OCI-LY1 (cell line): Measurements from ENCODE around the gene PRKG1.

Source experiments
- H2AFZ ChIP-seq: fragments of 200-600 bp; sonication (generic), shearing (Covaris generic); 2 replicates; pipeline ENCODE4 v1.6.0; 2014; ENCODE audit warnings: antibody characterized with exemption, mild to moderate bottlenecking, low read length
- H3F3A ChIP-seq: fragments of 200-600 bp; sonication (generic), shearing (Covaris generic); 2 replicates; pipeline ENCODE4 v1.6.0; 2014; ENCODE audit warnings: mild to moderate bottlenecking, antibody characterized with exemption, low read length, moderate library complexity; ENCODE audit not compliant: insufficient read depth
- H3K27ac ChIP-seq: fragments of 200-600 bp; sonication (generic); 2 replicates; pipeline ENCODE4 v1.5.1; 2014; ENCODE audit warnings: low read length, mixed run types, mild to moderate bottlenecking, low read depth; ENCODE audit not compliant: poor library complexity, severe bottlenecking
- H3K27me3 ChIP-seq: fragments of 200-600 bp; sonication (generic); 2 replicates; pipeline ENCODE4 v1.6.0; 2014; ENCODE audit warnings: antibody characterized with exemption, mild to moderate bottlenecking, low read length, moderate library complexity; ENCODE audit not compliant: insufficient read depth
- H3K36me3 ChIP-seq: fragments of 200-600 bp; sonication (generic); 2 replicates; pipeline ENCODE4 v1.6.1; 2014; ENCODE audit warnings: mild to moderate bottlenecking, antibody characterized with exemption, low read length, moderate library complexity, mixed read lengths; ENCODE audit not compliant: insufficient read depth
- H3K4me1 ChIP-seq: fragments of 200-600 bp; sonication (generic); 2 replicates; pipeline ENCODE4 v1.5.1; 2014; ENCODE audit warnings: mild to moderate bottlenecking, low read length, moderate library complexity; ENCODE audit not compliant: insufficient read depth, severe bottlenecking
- H3K4me2 ChIP-seq: fragments of 200-600 bp; sonication (generic), shearing (Covaris generic); 2 replicates; pipeline ENCODE4 v1.6.1; 2014; ENCODE audit warnings: low read length
- H3K4me3 ChIP-seq: fragments of 200-600 bp; sonication (generic); 2 replicates; pipeline ENCODE4 v1.5.1; 2014; ENCODE audit warnings: low read length, low read depth, mild to moderate bottlenecking, mixed read lengths; ENCODE audit not compliant: poor library complexity, severe bottlenecking
- H3K79me2 ChIP-seq: fragments of 200-600 bp; shearing (Covaris generic); 2 replicates; pipeline ENCODE4 v1.6.1; 2016; ENCODE audit warnings: mixed run types, low read length, mixed read lengths; ENCODE audit not compliant: insufficient read depth
- H3K9ac ChIP-seq: fragments of 200-600 bp; sonication (generic), shearing (Covaris generic); 2 replicates; pipeline ENCODE4 v1.6.1; 2014; ENCODE audit warnings: mild to moderate bottlenecking, low read length, mixed read lengths
- H3K9me2 ChIP-seq: fragments of 200-600 bp; sonication (generic), shearing (Covaris generic); 2 replicates; pipeline ENCODE4 v1.6.1; 2014; ENCODE audit warnings: low read depth, mild to moderate bottlenecking, low read length, mixed read lengths
- H3K9me3 ChIP-seq: fragments of 200-600 bp; shearing (Covaris generic); 2 replicates; pipeline ENCODE4 v1.6.1; 2014; ENCODE audit warnings: low read length, mixed read lengths
- H4K20me1 ChIP-seq: fragments of 200-600 bp; sonication (generic), shearing (Covaris generic); 2 replicates; pipeline ENCODE4 v1.6.0; 2016; ENCODE audit warnings: mild to moderate bottlenecking, low read length; ENCODE audit not compliant: insufficient read depth
- EZH2 ChIP-seq: fragments of 200-600 bp; sonication (generic), shearing (Covaris generic); IDR thresholded peaks from 2 replicates; pipeline ENCODE4 v1.8.0; 2017; ENCODE audit warnings: borderline replicate concordance, mixed run types, mild to moderate bottlenecking, antibody characterized with exemption, low read length, moderate library complexity, mixed read lengths
- TF ChIP-seq, protein P1 (sequence below): fragments of 200-600 bp; sonication (generic), shearing (Covaris generic); IDR thresholded peaks from 2 replicates; pipeline ENCODE4 v1.5.1; 2017; ENCODE audit warnings: mild to moderate bottlenecking, antibody characterized with exemption, low read length, moderate library complexity, mixed read lengths

The PRKG1 gene

DNA sequence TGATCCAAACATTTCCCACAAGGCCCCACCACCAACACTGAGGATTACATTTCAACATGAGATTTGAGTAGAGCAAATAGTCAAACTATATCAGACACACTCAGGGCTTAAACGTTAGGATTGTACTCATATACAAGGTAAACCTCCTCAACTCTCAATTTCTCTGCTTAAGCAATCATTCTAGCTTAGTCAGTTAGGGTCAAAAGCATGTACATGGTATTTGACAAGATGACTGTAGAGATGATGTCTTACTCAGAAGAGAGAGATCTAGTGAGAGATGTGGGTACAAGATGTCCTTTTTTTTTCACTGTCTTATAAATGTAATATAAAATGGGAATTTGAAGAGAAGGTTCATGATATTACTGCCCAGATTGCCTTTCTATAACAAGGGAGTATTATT, 270.1 kb downstream of the PRKG1 start:
- no peak overlapping the region for H2AFZ ChIP-seq
- H3K4me2 ChIP-seq = no peak overlapping the region
- H3K36me3 ChIP-seq = no peaks in the 10 kb centered on the region
- TF ChIP-seq, protein P1, sequence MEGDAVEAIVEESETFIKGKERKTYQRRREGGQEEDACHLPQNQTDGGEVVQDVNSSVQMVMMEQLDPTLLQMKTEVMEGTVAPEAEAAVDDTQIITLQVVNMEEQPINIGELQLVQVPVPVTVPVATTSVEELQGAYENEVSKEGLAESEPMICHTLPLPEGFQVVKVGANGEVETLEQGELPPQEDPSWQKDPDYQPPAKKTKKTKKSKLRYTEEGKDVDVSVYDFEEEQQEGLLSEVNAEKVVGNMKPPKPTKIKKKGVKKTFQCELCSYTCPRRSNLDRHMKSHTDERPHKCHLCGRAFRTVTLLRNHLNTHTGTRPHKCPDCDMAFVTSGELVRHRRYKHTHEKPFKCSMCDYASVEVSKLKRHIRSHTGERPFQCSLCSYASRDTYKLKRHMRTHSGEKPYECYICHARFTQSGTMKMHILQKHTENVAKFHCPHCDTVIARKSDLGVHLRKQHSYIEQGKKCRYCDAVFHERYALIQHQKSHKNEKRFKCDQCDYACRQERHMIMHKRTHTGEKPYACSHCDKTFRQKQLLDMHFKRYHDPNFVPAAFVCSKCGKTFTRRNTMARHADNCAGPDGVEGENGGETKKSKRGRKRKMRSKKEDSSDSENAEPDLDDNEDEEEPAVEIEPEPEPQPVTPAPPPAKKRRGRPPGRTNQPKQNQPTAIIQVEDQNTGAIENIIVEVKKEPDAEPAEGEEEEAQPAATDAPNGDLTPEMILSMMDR = no peak
- no peak for TF ChIP-seq EZH2
- H3K27me3 ChIP-seq = no peaks in the 10 kb centered on the region
- no peaks in the 10 kb centered on the region for H4K20me1 ChIP-seq
- H3F3A ChIP-seq = no peaks in the 10 kb centered on the region
- no peaks in the 10 kb centered on the region for H3K9me2 ChIP-seq
- H3K27ac ChIP-seq = no peak overlapping the region
- no peaks in the 10 kb centered on the region for H3K79me2 ChIP-seq
- no peaks in the 10 kb centered on the region for H3K4me1 ChIP-seq
- no peak overlapping the region for H3K4me3 ChIP-seq
- H3K9ac ChIP-seq = no peak overlapping the region
- H3K9me3 ChIP-seq = no peaks in the 10 kb centered on the region

- Histone ChIP-seq H3K4me1 (no peaks in the 10 kb centered on the region), H3K9me2 (no peaks in the 10 kb centered on the region), H3K27ac (no peak overlapping the region)
Observed at GRCh38 chr10:51348622-51349021, 274.3 kb downstream of the PRKG1 start.

DNA sequence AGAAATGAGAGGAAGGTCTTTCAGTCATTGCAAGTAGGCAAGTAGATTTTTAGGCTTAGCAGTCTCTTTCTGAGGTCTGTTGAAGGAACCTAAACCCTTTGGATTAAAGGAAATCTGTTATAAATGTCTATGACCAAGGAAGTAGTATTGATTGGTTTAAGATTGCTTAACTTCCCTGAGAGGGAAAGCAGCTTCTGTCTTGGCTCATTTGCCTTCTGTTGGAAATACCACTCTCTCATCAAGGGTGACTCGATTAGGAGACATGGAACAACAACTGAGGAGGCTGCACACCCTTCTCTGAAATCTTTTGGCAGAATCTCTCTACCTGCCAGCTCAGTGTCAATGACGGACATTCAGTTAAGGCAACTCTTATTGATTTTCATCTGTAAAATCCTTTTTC, 282.9 kb downstream of the PRKG1 start:
- Histone ChIP-seq H4K20me1 (no peaks in the 10 kb centered on the region), H3K9ac (no peak overlapping the region), H3K27me3 (no peaks in the 10 kb centered on the region), H3K4me2 (no peak overlapping the region), H3K36me3 (no peaks in the 10 kb centered on the region), H3K9me2 (no peaks in the 10 kb centered on the region), H3K79me2 (no peaks in the 10 kb centered on the region), H3K4me3 (no peak overlapping the region), H3K27ac (no peak overlapping the region), H2AFZ (no peak overlapping the region), H3K4me1 (no peaks in the 10 kb centered on the region), H3K9me3 (no peaks in the 10 kb centered on the region), H3F3A (no peaks in the 10 kb centered on the region)
- TF ChIP-seq, protein P1 = no peak
- no peak for TF ChIP-seq EZH2

More at GRCh38 chr10:51348622-51349021, 274.3 kb downstream of the PRKG1 start:
- Histone ChIP-seq H3K4me2 (no peak overlapping the region), H3F3A (no peaks in the 10 kb centered on the region), H3K9me3 (no peaks in the 10 kb centered on the region), H3K36me3 (no peaks in the 10 kb centered on the region), H2AFZ (no peak overlapping the region), H4K20me1 (no peaks in the 10 kb centered on the region), H3K79me2 (no peaks in the 10 kb centered on the region), H3K27me3 (no peaks in the 10 kb centered on the region), H3K4me3 (no peak overlapping the region), H3K9ac (no peak overlapping the region)
- TF ChIP-seq, protein P1 = no peak
- TF ChIP-seq EZH2 = no peak
